H7 (cell line): ENCODE results near the gene AGBL4. TPM values are rescaled to one million over a fixed set of nuclear protein-coding genes. Genes with fewer than 3 reads are reported as not detected.

Experiments
- DNase-seq: peaks from one replicate; pipeline ENCODE4 v3.0.0; 2012
- H3K27me3 ChIP-seq: 2 replicates; pipeline ENCODE4 v1.6.0; 2011; ENCODE audit warnings: mild to moderate bottlenecking, low read length; ENCODE audit not compliant: control insufficient read depth, insufficient read depth
- H3K36me3 ChIP-seq: replicated peaks from 2 replicates; pipeline ENCODE4 v1.5.1; 2011; ENCODE audit warnings: low read length; ENCODE audit not compliant: control insufficient read depth, insufficient read depth
- H3K4me3 ChIP-seq: 2 replicates; pipeline ENCODE4 v1.5.1; 2011; ENCODE audit warnings: low read depth, mild to moderate bottlenecking, control low read depth, low read length, moderate library complexity; ENCODE audit not compliant: insufficient read depth
- total RNA-seq: library from RNA; depleted of rRNA; stranded (reverse); fragments of >200 nt; shearing (Covaris generic); gene quantifications from 2 replicates; pipeline ENCODE4 v1.2.3, GENCODE V29; 2014

The AGBL4 gene
- total RNA-seq, 1 experiment from 2014 or later, result 0.87 TPM

DNA sequence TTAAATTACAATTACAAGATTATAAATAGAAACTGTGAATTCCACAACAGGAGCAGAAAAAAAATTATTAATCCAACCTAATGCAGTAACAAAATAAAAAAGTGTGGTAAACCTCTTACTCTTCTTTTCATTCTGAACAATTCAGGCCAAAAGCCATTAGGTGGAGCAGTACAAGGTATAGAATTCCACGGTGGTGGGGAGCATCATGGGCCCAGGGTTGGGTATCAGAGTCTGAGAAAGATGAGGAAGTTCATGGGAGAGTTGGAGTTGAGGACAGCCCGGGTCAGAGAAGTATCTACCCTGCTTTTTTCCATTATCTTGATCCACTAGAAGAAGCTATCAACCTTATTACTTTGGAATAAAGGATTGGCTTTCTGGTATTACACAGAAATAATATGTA is 586.9 kb downstream of the AGBL4 start:
- Histone ChIP-seq H3K36me3 (no peaks in the 10 kb centered on the region), H3K4me3 (no peak overlapping the region), H3K27me3 (no peaks in the 10 kb centered on the region)
- DNase-seq, result no peak

DNA sequence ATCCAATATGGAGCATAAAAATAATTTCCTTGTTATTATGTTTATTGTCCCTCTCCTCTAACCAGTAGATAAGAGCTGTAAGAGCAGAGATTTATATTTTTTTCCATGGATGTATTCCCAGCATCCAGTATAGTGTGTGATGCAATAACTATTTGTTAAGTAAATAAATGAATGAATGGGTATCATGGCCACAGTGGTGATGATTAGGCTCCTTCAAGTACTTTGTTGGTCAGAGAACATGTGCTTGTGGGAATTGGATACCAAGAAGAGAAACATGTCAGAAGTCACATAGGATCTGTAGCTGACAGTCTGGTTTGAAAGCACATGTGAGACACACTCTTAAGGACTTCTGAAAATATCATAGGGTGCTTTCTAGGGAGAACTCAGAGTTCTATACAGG is 588.5 kb downstream of the AGBL4 start:
- Histone ChIP-seq H3K4me3 (no peak overlapping the region), H3K36me3 (no peaks in the 10 kb centered on the region), H3K27me3 (no peaks in the 10 kb centered on the region)
- DNase-seq, result no peak

DNA sequence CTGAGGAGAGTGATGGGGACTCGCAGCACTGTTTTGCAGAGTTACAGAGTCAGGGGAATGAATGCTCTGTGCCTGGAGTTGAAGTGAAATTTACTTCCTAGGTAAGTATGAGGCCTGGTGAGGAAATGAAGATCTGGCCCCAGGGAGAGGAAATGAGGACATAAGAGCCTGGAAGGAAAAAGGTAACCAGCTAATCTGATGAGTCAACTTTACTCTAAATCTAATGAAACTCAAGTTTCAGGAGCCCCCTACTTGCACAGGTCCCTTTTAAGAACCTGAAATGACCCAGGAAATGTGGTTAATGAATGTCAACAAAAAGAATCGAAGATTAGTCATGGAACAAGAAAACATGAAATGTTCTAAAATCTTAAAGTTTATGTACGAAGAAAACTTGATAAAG is 599.0 kb downstream of the AGBL4 start:
- DNase-seq, result no peak
- H3K27me3 ChIP-seq, result no peaks in the 10 kb centered on the region
- no peaks in the 10 kb centered on the region for H3K36me3 ChIP-seq
- no peak overlapping the region for H3K4me3 ChIP-seq

DNA sequence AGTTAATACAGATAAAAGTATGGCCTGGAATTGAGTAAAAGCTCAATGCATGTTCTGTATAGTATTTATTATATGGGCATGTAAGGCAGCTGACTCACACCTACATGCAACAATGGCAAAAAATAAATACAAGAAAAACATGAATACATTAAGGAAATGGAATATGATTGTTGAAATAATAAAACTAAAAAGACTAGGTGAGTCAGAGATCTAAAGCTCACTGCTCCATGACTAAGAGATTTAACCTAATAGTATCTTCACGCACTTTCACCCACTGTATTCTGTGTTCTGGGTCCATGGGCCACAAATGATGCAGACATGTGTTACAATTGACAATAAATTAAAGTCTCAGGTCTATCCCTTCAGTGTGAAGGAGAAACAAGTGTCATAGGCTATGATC is 607.0 kb downstream of the AGBL4 start:
- no peak for DNase-seq
- H3K4me3 ChIP-seq, result no peak overlapping the region
- H3K27me3 ChIP-seq, result no peaks in the 10 kb centered on the region
- H3K36me3 ChIP-seq, result no peaks in the 10 kb centered on the region

DNA sequence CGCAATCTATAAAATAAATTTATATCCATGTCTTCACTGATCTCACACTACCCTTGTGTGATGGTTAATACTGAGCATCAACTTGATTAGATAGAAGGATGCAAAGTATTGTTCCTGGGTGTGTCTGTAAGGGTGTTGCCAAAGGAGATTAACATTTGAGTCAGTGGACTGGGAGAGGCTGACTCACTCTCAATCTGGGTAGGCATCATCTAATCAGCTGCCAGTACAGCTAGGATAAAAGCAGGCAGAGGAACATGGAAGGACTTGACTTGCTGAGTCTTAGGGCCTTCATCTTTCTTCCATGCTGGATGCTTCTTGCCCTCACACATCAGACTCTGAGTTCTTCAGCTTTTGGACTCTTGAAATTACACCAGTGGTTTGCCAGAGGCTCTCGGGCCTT is 615.4 kb downstream of the AGBL4 start:
- Histone ChIP-seq H3K36me3 (no peaks in the 10 kb centered on the region), H3K27me3 (no peaks in the 10 kb centered on the region), H3K4me3 (no peak overlapping the region)
- DNase-seq, result no peak

DNA sequence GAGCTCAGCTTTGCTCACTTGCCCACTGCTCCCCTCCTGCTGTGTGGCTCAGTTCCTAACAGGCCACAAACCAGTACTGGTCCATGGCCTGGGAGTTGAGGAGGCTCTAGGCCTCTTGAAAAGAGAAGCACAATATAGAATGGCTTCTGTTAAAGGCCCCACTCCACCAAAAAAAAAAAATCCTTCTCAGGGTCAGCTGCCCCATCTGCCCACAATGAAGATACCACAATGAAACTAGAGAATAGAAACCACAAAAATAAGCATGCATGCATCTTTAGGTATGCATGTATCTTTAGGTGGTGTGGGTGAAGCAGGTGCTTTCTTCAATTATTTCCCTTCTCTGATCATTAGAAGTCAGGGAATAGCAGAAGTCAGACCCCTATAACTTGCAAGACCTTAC is 626.7 kb downstream of the AGBL4 start:
- Histone ChIP-seq H3K4me3 (no peak overlapping the region), H3K36me3 (no peaks in the 10 kb centered on the region), H3K27me3 (no peaks in the 10 kb centered on the region)
- DNase-seq, result no peak

DNA sequence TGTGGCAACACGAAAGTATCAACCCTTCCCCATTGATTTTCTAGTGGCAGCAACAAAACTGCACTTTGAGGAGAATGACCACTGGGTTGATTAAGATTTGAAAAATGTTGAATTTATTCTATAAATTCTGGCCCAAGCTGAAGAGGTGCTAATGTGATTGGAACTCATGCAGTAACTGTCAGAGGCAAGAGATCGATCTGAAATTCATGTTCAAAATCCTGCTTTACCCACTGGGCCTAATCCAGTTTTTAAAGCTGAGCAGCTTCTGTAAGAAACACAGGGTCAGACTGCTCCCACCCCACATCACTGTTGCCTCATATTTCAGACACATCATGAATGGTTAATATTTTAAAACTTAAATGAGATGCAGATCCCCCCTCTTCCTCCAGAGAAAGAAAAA is 629.6 kb downstream of the AGBL4 start:
- Histone ChIP-seq H3K4me3 (no peak overlapping the region), H3K36me3 (no peaks in the 10 kb centered on the region), H3K27me3 (no peaks in the 10 kb centered on the region; the same call in 1 of the 2 replicates)
- no peak for DNase-seq

DNA sequence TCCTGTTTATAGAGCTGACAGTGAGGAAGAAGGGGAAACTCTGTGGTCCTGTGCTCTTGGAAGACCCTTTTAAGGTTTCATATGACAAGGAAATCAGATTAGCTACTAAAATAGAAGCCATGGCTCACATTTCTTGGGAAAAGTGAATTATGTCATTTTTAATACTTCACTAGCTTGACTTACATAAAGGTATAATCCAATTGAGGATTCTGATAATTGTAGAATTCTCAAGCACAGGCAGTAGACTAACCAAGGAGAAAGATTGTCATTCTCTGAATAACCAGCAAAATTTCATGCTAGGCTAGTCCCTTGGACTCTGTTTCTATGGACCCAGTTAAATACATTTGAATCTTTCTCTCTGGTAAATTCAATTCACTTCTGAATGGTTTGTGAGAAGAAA is 634.1 kb downstream of the AGBL4 start:
- Histone ChIP-seq H3K36me3 (no peaks in the 10 kb centered on the region), H3K27me3 (no peaks in the 10 kb centered on the region; the same call in 1 of the 2 replicates), H3K4me3 (no peak overlapping the region)
- DNase-seq, result no peak

DNA sequence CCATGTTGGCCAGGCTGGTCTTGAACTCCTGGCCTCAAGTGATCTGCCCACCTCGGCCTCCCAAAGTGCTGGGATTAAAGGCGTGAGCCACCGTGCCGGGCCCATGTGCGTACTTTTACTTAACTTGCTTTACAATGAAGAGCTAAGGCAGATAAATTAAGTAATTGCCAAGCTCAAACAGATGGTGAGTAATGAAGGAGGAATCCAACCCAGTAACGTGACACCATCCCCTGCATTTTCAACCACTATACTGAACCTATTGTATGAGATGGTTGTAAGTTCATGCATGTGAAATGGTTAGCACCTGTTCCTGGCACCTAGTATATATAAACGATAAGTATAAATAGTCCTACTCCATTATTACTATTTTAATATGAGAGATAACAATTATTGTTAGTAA is 659.1 kb downstream of the AGBL4 start:
- peaks cover under 1% of the 10 kb centered on the region; the same call in 1 of the 2 replicates for H3K27me3 ChIP-seq
- H3K36me3 ChIP-seq, result no peaks in the 10 kb centered on the region
- H3K4me3 ChIP-seq, result no peak overlapping the region
- no peak for DNase-seq

DNA sequence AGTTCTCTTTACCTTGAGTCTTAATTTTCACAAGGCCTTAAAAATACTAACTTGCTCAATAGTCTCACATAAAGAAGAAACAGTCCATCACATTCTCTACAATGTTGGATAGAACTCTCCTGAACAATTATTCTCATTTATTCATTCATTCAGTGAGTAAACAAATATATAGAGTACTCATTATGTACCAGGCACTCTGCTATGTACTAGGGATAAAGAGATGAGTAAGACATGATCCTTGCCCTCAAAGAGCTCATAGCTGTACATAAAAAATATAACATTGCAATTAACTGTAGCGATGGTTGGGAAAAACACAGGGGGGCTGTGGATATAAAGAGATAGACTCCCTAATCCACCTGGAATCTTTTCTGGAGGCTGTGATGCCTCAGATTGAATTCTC is 660.1 kb downstream of the AGBL4 start:
- H3K4me3 ChIP-seq, result no peak overlapping the region
- no peaks in the 10 kb centered on the region for H3K36me3 ChIP-seq
- DNase-seq, result no peak
- peaks cover 4% of the 10 kb centered on the region; the same call in 1 of the 2 replicates for H3K27me3 ChIP-seq

DNA sequence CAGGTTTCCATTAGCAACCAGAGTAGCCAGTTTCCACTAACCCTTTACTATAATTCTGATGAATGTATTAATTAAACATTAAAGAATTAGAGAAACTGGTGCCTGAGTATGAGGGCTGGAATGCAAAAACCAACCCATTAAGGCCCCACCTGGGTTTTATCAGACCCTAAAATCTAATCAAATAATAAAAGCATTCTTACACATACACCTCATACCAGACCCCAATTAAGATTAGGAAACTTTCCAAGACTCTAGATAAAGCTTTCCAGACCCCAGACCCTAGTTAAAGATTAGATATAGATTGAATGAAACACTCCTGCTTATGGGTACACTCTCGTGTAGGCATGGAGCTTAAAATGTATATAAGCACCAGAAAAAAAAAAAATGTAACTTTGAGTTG is 665.7 kb downstream of the AGBL4 start:
- no peak overlapping the region for H3K4me3 ChIP-seq
- peaks cover 33% of the 10 kb centered on the region; the same call in 1 of the 2 replicates for H3K27me3 ChIP-seq
- DNase-seq, result no peak
- no peaks in the 10 kb centered on the region for H3K36me3 ChIP-seq

DNA sequence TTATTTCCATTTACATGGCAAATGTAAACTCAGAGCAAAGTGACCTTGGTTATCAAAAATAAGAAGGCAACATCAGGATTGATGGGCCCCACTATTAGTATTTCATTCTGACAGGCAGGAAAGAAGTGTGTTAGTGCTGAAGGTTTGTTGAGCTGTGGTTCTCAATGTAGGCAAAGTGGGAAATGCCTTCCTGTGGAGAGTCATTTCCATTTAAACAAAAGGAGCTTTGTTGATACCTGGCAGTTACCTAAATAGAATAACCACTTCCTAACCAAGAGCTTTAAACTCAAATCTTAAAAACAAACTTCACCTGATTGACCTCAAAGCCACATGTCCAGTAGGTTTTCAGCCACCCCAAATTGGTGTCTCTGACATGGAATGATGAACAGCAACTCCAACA is 667.2 kb downstream of the AGBL4 start:
- H3K27me3 ChIP-seq, result peaks cover 33% of the 10 kb centered on the region; the same call in 1 of the 2 replicates
- no peak for DNase-seq
- H3K36me3 ChIP-seq, result no peaks in the 10 kb centered on the region

DNA sequence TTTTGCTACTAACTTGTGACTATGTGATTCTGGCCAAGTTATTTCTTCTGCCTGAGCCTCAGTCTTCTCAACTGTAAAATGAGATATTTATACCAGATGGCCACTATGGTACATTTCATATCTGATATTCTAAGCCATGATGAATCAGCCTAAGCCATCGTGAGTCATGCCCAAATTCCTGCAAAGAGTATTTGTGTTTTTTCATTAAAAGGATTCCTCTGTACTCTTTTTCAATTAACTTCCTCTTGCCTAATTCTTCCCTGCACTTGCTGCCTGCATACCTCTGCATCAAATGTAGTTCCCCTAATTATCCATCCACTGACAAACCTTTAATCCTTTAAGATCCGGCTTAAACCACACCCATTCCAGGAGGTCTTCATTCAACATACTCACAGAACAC is 672.0 kb downstream of the AGBL4 start:
- Histone ChIP-seq H3K4me3 (no peak overlapping the region), H3K27me3 (peaks cover 22% of the 10 kb centered on the region; the same call in 1 of the 2 replicates), H3K36me3 (no peaks in the 10 kb centered on the region)
- DNase-seq, result no peak

More for the DNA sequence above, 667.2 kb downstream of the AGBL4 start:
- H3K4me3 ChIP-seq, result no peak overlapping the region

DNA sequence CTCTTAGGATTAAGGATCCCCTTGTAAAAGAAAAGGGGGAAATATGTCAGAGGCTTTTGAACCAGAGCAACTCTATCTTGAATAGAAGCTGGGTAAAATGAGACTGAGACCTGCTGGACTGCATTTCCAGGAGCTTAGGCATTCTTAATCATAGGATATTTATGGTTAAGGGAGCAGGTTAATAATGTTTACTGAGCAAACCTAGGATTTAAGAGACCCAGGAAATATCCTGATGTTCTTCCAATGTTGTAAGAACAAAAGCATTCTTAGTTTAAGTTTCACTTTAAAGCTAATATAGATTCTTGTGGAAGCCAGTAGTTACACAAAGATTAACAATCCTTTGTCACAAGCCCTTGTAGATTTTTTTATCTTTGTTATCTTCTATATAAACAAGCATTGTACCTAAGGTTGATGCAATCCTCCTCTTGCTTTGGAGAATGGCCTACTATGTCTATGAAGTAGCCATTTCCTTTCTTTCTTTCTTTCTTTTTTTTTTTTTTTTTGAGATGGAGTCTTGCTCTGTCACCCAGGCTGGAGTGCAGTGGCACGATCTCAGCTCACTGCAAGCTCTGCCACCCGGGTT is 676.9 kb downstream of the AGBL4 start:
- no peak for DNase-seq
- Histone ChIP-seq H3K27me3 (no peaks in the 10 kb centered on the region), H3K4me3 (no peak overlapping the region), H3K36me3 (no peaks in the 10 kb centered on the region)

DNA sequence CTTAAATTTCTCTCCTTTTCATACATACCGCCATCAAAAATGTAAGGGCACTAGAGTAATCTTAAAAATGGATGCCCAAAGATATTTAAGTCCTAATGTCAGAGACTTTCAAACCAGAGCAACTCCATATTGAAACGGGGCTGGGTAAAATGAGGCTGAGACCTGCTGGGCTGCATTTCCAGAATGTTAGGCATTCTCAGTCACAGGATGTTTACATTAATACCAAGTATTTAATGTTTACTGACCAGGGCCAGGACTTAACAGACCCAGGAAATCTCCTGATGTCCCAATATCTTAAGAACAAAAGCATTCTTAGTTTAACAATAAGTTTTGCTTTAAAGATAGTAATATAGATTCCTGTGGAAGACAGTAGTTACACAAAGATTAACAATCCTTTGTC is 683.2 kb downstream of the AGBL4 start:
- no peaks in the 10 kb centered on the region for H3K36me3 ChIP-seq
- no peaks in the 10 kb centered on the region for H3K27me3 ChIP-seq
- H3K4me3 ChIP-seq, result no peak overlapping the region
- DNase-seq, result no peak

DNA sequence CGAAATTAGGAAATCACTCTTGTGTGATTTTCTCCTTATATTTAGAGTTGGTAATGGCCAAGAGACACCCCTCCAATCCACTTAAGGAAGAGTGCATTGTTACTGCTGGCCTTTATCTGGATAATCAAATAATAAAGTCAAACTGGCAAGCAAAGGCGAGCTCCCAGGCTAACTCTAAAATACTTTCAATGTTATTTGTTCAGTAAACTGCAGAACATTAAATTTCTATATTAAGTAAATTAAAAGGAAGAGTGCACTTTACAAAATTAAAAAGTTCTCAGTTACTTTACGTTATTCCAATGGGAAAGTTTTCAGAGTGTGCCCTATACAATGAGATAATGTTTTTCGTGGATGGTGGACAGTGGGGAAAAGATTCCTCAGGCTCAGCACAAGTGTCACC is 684.7 kb downstream of the AGBL4 start:
- DNase-seq, result no peak
- no peak overlapping the region for H3K4me3 ChIP-seq
- no peaks in the 10 kb centered on the region for H3K36me3 ChIP-seq
- no peaks in the 10 kb centered on the region for H3K27me3 ChIP-seq
